GOT3 (cell line): ENCODE data around the gene ZDHHC11.
"Not testable (repeated sequence)": the region's sequence is repeated elsewhere in the genome, so short reads cannot be mapped to it uniquely, and the experiment has no call there.

Experiments used
- DNase-seq: peaks from one replicate; lab custom pipeline; 2025; ENCODE audit warnings: mixed read lengths; lab: John Stamatoyannopoulos, UW

Gene ZDHHC11

DNA sequence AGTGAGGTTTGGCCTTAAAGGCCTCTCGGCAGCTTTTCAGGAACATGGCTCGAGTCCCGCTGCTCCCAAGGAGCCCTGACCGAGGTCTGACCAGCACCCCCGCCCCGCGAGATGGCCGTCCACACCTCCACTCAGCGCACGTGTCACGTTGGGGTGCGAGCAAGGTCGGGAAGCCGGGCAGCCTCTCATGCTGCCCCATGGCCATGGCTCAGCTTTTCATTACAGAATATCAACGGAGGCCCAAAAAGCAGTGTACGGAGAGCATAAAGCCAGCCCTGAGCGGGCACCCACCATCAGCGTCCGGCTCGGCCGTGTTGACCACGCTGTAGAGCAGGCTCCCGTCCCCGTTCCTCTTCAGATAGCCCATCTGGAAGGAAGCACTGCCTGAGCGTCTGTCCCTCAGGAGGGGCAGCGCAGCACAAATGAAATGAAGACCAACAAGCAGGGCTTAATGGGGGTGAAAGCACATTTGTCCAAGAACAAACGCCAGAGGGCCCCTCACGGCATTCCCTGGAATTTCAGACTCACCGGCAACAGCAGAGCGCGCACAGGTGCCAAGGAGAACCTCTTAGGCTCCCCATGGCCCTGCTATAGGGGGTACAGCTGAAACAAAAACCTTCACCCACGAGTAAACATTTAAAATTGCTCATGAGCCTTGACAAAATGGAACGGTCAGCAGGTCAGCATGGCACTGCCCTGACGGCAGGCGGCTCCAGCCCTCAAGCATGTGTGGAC, 30.2 kb upstream of the ZDHHC11 start:
- no peak for DNase-seq

- DNase-seq, result not testable (repeated sequence)
Measured at GRCh38 chr5:878677-879076, 27.9 kb upstream of the ZDHHC11 start.

DNA sequence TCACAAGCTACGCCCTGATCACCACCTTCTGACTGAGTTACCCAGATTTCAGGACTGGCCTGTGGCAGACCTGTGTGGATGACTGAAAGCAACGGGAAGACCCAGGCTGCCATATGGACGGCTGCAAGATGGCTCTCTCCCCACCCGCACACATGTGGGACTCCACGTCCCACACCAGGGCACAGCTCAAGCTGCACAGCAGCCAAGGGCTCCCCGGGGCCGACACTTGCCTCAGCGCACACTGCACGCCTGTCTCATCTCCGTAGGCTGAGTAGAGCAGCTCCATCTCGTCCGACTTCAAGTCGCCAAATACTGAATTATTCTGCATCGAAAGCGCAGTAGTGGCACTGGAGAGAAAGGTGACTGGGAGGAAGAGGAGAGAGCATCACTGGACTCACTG, 27.3 kb upstream of the ZDHHC11 start:
- no peak for DNase-seq

- no peak for DNase-seq
Measured at GRCh38 chr5:876398-877365, 25.9 kb upstream of the ZDHHC11 start.

DNA sequence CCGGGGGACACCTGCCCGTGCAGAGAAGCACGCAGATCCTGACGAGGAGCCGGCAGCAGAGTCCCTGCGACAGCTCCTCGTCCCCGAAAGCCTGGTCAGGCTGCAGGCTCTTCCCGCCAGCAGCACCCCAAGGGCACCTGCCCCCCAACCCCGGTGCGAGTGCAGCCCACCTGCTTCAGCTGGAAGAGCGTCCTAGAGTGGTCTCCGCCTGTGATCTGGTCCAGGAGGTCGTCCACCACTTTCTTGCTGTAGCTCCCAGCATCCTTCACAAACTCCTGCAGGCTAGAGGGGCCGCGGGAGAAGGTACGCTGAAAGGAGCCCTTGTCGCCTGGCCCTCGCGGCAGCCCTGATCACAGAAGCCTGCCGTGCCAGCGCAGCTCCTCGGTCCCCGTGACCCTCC, 25.1 kb upstream of the ZDHHC11 start:
- DNase-seq, result no peak

- no peak for DNase-seq
Measured at GRCh38 chr5:873328-873727, 22.5 kb upstream of the ZDHHC11 start.

DNA sequence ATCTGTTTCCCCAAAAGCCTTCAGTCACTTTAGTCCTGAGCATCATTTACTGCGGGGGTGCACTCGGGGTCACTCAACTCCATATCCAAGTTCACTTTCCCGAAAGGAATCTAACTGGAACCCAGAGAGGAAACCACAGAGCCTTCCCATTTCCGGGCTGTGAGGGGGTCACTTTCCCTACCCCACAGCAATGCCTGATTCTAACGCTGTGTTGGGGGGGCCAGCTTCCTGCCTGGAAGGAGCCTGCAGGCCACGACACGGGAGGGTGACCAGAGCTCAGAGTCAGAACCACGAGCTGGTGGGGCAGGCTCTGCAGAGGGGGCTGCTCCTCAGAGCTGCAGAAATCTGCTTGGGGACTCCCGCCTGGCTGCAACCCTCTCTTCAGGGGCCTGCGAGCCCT, 21.5 kb upstream of the ZDHHC11 start:
- DNase-seq, result no peak

GRCh38 chr5:871596-872298, 21.0 kb upstream of the ZDHHC11 start:
- DNase-seq, result no peak

- DNase-seq, result no peak
Measured at GRCh38 chr5:870956-871355, 20.2 kb upstream of the ZDHHC11 start.

GRCh38 chr5:868428-869135, 17.8 kb upstream of the ZDHHC11 start:
- DNase-seq, result no peak

GRCh38 chr5:867300-867870, 16.6 kb upstream of the ZDHHC11 start:
- no peak for DNase-seq

GRCh38 chr5:865771-866170, 15.0 kb upstream of the ZDHHC11 start:
- DNase-seq, result no peak

DNA sequence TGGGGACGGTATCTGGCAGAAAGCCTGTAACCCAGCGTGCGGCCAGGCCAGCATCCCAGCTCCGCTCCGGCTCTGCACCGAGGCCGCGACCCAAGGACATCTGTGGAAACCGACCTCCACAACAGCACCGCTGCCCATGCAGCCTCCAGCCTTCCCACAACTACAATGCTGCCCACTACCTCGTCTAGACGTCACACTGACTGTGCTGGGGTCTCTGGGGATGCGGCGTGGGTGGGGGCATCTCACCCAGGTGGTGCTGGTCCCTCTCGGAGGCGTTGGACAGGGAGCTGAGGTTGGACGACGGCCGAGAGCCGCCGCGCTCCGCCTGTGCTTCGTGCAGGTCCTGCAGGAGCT, 14.4 kb upstream of the ZDHHC11 start:
- no peak for DNase-seq

DNA sequence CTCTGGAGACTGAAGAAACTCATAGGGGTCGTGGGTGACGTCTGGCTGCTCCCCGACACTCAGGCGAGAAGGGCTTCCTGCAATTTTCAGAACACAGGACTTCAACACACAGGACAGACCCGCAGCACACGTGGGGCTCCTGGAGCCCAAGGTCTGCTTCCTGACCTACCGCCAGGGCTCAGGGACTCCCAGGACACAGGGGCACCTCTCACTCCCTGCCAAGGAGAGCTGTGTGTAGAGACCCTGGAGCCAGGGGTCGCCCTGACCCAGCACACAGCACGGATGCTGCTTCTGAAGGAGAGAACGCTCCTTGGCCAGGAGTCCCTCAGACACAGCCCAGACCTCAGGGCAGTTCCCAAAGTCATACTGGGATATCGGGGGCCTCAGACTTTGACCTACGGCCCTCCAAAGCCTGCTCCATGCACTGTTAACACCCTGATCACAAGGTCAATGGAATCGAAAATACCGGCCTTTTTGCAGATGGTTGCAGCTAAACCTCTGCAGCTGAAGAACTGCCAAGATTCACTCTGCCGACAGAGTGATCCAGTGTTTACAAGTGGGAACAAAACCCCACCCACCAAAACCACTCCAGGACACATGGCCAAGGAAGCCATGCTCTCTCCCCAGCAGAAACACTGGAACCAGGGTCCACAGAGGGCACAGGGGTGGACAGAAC, 13.8 kb upstream of the ZDHHC11 start:
- no peak for DNase-seq

DNA sequence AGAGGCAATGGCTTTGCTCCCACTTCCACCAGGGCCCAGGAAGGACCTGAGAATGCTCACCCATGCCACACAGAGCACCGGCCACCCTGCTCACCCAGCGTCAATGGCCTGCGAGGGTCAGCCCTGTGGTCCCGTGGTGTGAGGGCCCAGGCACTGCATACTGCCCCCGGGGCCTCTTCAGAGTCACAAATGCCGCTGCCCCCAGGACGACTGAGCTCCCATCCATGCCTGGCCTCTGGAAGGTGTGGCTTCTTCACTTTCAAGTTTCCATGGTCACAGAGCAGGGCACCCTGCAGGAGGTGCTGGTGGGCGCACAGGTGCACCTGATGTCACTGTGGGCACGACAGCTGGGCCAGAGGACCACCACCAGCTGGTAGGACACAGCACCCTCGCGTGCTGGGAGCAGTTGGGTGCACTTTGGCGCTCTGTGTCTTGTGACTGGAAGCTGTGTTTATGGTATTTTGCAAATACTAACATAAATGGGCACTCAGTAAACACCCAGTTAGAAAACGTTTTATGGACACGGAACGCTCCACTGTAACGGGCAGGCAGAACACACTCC, 12.5 kb upstream of the ZDHHC11 start:
- DNase-seq, result no peak

DNA sequence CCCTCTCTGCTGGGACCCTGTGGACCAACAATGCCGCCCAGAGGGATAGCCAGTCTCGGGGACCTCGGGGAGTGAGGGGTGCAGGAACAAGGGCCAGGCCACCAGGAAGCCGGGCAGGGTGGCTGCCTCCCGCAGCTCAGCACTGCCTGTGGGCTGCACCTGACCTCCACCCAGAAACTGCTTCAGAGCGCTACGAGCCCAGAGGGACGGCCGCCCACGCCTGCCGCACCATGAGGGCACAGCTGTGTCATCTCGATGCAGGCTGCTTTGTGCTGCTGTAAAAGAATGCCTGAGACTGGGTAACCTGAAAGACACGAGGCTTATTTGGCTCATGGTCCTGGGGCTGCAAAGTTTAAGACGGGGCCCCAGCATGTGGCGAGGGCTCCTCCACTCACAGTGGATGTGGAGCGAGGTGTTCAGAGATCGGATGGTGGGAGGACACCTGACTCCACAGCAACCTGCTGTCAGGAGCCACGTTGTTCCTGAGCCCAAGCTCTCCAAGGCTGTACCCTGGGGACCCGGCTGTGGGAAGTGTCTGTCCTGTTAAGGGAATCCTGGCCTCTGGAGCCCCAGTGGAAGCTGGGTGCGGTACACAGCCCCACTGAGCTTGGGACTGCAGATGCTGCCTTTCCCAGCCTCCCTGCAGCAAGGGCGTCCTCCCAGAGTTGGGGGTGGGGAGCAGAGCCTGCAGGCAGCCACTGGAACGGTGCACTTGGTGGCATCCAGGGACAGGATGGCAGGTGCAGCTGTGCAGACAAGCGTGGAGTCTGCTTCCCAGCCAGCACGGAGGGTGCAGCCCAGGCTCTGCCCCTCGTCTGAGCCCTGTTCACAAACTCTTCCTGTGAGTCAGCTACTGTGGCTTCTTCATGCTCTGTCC, 11.8 kb upstream of the ZDHHC11 start:
- DNase-seq, result no peak

DNA sequence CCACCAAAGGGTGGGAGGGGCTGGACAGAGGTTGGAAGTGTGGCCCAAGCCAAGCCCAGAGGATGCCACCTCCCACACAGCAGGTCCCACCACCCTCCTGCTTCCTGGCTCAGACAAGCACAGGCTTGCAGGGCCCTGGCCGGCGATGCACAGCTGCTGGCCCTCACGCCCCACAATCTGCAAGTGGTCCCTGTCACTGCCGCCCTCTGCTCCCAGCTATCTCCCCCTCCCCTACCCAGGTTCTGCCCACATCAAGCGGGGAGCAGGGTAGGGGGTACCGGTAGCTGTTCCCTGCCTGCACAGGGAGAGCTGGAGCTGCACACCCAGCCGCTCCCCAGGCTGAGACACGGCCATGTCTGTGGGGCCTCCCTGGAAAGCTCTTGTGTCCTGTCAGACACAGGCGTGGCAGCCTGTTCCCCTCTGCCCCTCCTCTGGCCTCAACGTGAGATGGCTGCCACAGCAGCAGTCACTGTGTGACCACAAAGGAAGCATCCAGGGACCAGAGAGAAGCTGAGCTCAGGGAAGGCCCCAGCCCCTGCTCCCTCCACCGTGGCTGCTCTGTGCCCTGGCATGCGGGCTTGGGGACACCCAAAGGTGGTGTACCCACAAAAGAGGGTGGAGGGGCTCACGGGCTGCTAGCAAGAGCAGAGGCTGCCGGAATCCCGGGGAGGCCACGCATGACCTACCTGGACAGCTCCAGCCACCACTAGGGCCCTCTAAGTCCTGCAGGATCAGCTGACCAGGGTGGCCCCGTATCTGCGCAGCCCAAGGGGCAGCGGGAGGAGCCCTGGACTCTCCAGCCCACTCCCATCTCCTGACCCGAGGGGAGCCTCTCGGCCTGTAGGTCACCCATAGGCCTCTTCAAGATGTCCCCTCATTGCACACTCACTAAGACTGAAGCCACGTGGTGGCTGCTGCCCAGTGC, 10.9 kb upstream of the ZDHHC11 start:
- no peak for DNase-seq

- no peak for DNase-seq
Measured at GRCh38 chr5:860506-861150, 9.8 kb upstream of the ZDHHC11 start.
